Right renal cortex interstitium (tissue), 3 donors: Measurements from ENCODE around the gene FTMT. TPM values are rescaled to one million over a fixed set of nuclear protein-coding genes. Genes with fewer than 3 reads are reported as not detected.
"Not testable (repeated sequence)": the region's sequence is repeated elsewhere in the genome, so short reads cannot be mapped to it uniquely, and the experiment has no call there.

Experiments
- DNase-seq, 3 donors: peaks; one replicate each; pipeline ENCODE4 v3.0.0-alpha.2; 2013; ENCODE audit warnings: low read depth in 3 of 3, low spot score in 2 of 3
- polyA plus RNA-seq, 3 donors: library from polyadenylated mRNA; unstranded; fragments of 120-200 nt; gene quantifications; one replicate each; pipeline ENCODE4 v1.2.1, GENCODE V29; 2013; ENCODE audit not compliant: insufficient read length in 3 of 3

Gene FTMT
- not detected for polyA plus RNA-seq

DNA sequence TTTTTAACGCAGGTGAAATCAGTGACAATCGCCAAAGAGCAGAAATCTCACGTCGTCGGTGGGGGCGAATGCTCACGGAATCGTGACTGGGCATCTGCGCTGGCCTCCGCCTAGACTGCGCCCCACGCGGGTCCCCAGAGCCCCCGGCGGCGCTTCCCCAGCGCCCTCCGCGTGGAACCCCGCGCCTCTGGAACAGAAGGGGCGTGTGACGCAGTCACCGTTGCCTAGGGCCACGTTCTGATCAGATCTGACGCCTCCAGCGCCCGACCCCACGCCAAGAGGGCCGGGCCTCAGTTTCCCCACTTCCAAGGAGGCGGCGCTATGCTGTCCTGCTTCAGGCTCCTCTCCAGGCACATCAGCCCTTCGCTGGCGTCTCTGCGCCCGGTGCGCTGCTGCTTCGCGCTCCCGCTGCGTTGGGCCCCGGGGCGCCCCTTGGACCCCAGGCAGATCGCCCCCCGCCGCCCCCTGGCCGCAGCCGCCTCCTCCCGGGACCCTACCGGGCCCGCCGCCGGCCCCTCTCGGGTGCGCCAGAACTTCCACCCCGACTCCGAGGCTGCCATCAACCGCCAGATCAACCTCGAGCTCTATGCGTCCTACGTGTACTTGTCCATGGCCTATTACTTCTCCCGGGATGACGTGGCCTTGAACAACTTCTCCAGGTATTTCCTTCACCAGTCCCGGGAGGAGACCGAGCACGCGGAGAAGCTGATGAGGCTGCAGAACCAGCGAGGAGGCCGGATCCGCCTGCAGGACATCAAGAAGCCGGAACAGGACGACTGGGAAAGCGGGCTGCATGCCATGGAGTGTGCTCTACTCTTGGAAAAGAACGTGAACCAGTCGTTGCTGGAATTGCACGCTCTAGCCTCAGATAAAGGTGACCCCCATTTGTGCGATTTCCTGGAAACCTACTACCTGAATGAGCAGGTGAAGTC is at the start of gene FTMT:
FTMT (plus strand) TSS at position 240 of the 932 bp plus-strand sequence; CDS start at position 322, 82 bp downstream.
- DNase-seq: no peak

DNA sequence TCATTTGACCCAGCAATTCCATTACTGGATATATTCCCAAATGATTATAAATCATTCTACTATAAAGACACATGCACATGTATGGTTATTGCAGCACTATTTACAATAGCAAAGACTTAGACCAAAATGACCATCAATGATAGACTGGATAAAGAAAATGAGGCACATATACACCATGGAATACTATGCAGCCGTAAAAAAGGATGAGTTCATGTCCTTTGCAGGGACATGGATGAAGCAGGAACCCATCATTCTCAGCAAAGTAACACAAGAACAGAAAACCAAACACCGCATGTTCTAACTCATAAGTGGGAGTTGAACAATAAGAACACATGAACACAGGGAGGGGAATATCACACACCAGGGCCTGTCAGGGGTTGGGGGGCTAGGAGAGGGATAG is 46.4 kb upstream of the FTMT start:
- not testable (repeated sequence) for DNase-seq

DNA sequence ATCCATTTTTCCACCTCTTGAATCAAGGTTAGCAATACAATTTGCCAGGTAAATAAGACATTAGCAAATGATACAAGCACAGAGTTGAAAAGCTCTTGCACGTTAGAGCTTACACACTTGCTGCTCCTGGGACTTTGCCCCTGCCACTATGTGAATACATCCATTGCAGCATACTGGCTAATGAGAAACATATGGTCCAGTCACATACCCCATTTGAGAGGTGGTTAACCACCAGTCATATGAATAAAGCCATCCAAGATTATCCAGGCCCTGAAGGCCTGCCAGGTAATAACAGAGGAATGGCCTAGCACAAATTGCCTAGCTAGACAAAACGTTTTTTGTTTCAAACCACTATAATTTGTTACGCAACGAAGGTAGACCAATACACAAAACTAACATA is 45.8 kb upstream of the FTMT start:
- no peak for DNase-seq

DNA sequence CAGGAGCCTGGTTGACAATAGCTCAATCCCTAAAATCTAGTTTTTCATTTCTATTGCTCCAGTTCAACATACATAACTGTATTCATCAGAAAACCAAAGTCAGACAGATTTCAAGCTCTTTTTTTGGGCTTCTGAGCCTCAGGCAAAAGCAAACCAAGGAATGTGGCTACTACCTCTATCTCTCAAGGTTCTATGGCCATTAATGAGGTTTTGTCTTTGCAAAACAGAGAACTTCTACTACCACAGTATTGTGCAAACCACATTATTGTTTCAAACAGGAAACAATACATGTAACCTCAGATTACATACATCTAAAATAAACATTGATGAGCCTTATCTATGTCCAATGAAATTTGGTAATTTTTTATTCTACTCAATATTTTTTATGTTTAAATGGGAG is 35.5 kb upstream of the FTMT start:
- no peak for DNase-seq

DNA sequence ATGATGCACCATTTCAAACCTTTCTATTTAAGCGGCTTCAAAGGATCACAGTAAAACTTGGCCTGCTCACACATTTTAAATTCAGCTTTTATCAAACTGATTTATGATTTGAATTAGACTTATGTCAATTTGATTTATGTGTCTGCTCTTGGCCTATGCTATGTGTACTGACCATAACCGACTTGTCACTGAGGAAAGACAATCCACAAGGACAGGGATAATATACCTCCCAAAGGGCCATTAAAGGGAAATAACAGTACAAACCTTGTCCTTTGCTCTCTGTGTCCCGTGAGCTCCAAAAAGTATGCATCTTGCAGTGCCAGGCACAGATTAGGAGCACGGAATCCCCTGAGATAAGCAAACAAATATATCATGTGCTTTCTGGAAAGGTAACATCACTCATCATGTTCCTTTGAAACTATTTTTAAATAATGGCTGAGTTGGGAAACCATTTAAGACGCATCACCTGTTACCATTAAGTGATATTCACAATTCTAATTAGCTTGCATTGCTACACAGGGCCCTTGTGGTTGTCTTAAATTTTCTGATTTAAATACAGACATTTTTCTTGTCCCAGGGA is 31.9 kb upstream of the FTMT start:
- peak in 1 of 3 donors; percentile 21 for DNase-seq

DNA sequence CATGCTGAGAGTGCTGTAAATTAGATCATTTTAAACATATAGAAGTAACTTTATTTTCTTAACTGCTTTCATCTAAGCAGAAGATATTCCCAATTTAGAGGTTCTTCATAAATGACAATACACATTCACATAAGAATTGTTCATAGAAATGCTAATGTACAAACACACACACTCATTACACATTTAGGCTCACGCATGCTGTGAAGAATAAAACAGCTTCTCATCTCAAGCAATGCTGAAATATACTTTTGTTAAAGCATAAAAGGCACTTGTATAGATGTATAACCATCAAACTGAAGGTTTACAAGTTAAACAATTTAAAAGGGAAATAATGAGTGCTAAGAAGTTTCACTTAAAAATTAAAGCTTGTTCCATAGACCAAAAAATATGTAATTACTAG is 18.1 kb upstream of the FTMT start:
- no peak for DNase-seq

DNA sequence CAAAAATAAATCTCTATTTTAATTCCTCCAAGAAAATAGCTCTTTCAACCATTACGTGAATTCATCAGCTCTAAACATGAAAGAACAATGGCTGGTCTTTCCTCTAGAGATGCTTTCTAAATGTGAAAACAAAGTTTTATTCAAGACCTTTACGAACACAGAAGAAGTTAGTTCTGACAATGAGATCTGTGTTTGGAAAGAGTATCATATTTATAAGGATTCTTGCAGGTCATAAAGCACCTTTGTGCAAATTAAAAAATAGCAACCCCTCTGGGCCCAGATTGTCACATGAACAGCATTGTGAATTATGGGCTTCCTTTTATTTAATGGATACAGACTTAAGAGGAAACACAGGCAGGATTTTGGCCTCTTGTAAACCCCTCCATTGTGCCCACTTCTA is 17.7 kb upstream of the FTMT start:
- no peak for DNase-seq

DNA sequence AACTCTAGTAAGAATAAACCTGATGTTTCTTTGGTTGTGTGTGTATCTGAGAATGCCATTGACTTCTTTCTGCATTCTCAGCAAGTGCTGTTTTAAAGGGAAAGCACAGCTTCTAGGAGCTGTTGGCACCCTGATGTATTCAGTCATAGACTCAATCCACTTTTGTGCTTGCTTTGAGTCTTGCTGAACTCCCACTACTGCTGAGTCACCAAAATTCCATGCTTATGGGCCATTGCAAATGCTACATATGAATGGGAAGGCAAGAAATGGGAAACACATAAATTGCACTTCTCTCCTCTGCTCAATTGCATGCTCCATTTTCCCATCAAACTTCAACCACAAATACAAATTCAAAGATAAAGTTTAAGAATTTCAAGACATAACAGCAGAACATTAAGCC is 9.8 kb upstream of the FTMT start:
- no peak for DNase-seq

DNA sequence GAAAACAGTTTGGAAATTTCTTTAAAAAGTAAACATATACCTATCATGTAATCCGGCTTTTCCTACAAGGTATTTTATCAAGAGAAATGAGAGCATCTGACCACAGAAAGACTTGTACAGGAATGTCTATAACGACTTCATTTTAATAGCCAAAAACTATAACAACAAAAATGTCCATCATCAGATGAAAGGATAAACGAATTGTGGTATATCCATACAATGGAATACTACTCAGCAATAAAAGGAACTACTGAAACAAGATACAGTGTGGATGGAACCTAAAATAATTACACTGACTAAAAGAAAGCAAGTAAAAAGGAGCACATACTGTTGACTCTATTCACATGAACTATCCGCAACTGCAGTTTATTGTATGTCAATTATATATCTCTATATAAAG is 1.4 kb upstream of the FTMT start:
- no peak for DNase-seq

DNA sequence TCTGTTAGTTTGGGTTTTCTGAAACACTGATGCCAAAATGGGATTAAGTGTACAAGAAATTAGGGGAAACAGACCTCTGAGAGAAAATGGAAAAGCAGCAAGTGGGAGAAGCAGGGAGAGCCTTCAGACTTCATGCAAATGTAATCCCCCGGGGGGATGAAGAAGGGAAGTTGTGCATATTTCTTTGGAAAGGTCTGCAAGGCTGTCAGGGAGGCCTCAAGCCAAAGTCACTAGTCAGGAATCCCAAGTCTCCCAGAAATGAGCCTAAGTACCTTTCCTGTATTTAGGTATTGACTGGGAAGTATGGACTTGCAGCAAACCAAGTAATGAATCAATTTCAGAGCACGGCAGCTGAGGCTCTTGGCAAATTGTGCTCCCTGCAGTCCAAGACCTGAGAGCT is 2.2 kb downstream of the FTMT start:
- DNase-seq: no peak

DNA sequence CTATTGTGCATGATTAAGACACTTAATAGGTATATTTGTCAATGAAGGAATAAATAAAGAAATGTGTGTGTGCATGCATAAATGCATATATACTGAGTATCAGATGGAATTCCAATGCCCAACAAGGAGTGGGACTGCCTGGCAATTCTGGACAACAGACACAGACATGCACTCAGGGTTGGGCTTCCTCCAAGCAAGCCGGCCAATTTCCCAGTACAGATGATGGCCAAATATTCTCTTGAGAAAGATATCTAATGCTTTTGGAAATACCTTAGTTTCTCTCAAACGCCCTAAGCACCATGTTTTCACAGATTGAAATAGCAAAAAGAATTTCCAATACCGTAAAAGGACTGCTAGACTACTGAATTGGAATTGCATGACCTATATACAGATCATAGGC is 11.1 kb downstream of the FTMT start:
- no peak for DNase-seq

DNA sequence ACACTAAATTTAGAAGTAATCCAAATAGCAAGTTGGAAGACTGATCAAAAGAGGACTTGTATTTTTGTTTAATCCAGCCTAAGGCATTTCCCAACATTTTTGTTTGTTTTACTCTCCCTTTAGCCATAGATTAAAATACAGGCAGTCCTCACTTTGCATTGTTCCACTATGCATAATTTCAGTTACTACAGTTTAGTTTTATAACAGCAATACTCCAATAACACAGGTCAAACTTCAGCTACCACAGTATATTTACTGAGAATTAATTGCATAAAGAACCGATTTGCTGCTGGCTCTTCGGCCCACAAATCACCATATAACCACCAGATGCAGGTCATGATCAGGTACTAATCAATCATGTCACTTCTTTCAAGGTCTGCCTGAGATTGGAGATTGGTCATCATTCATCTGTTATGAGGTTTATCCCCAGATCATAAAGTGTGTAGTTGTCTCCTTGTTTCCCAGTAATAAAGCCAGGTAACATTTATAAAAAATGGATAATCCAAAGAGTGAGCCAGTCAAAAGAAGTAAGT is 12.1 kb downstream of the FTMT start:
- no peak for DNase-seq

DNA sequence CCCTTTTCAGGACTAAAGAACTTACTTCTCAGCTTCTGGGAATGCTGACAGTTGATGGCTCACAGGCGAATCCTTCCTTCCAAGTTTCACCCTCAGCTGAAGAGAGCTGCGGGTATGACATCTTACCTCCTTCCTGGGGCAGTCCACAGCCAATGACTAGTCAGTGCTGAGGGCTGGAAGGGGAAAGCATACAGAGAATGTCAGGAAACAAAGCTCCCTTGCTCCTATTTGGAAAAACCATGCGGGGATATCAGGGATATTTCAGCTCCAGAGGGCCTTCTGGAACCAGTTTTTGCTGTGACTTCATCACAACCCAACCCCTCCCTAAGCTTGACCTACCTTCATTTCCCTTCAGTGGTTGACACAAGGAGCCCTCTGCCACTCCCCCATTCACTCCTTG is 15.7 kb downstream of the FTMT start:
- no peak for DNase-seq

DNA sequence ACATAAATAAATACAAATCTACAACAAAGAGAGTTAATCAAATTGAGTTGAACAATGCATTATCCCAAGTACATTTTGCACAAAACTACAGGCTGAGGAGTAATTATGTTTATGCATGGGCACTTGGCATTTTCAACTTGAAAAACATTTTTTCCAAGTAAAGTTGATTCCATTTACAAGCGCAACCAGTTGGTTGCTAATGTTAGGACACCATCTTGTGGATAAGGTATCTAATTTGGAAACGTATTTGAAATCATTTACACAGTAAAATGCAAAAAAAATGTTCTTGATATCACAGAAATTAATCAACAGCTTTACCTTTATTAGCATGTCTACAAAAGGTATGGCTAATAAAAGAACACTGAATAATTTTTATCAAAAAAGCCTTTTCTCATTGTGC is 18.8 kb downstream of the FTMT start:
- DNase-seq: no peak

DNA sequence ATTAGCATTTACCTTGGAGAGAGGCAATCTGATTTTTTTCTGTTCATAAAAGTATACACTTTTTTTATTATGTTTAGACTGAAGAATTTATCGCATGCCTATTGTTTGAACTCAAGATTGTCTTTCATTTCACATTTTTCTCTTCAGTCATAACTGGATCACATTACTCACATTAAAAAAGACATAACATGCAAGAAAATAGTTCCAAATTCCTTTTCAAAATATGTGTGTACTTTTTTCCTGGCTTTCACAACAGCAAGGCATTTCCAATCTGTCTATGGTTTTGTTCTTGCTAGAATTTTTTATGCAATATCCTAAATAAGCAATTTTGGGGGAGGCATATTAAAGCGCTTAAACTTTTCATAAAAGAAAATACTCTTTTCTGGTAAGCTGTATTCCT is 21.2 kb downstream of the FTMT start:
- no peak for DNase-seq

DNA sequence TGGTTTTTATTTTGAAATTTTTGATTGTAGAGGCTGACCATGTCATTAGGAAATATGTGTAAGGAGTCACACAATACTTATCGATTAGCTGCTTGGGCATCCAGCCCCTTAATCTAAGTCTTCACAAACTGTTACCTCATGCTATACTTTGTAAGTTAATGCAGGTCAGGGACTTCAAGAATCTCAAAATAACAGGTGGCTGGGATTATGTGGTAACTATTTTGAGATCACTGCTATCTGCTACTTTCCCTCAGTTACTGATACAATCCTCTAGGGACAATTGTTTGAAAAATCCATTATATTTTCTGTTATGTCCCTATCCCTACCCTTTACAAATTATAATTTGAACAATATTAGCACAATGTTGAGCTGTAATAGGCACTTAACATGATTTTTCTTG is 21.7 kb downstream of the FTMT start:
- DNase-seq: no peak

DNA sequence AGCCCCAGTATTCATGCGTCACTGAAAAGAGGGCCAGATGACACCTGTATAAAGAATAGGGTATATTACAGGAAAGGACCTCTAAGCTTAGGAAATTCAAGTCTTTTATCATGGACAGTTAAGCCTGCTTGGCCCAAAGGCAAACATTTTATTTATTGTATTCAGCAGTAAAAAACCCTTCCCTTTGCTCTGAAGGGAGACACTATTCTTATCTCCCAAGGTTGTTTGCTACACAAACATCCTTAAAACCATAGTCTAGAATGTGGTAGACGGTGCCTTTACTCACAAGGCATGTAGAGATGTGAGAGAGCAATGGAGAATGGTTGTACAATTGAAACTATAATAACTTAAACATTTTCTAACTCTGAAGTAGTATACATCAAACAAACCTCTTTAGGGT is 33.9 kb downstream of the FTMT start:
- DNase-seq: no peak

DNA sequence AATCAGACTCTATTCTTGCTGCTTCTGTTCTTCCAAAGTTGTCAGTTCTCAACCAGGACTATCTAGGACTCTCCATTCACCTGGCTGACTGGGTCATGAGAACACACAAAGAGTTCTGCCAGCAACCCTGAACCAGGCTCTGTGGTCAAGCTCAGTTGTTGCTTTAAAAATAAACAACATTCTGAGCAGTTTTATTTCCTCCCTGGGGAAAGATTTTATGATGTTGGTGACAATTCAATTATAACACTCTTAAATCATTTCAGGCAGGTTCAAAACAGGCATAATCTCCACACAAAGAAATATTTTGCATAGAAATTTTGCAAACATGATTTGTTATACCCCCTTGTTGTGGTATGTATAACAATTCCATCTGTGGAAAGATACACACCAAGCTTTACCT is 36.0 kb downstream of the FTMT start:
- DNase-seq: no peak

DNA sequence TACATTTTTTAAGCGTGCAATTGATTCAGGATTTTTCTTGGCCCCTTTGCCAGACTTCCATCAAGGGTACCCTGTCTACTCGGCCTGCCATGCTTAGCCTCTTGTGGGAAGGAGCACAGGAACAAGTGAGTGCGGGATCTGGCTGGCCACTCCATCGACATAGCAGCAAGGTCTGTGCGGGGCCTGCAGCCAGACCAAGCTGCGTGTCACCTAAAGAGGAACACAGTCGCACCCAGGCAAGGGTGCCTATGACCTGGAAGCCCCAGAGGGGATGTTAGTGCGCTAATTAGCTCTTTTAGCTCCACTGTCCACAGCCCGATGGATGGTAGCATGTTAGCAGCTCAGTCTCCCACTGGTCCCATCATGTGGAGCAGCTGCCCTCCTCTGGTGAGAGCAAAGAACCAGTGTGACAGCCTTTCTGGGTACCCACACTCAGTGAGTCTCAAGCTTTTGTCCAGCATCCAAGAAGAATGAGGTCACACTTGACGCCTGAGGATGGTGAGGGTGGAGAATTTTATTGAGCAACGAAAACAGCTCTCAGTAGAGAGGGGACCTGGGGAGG is 38.7 kb downstream of the FTMT start:
- no peak for DNase-seq

DNA sequence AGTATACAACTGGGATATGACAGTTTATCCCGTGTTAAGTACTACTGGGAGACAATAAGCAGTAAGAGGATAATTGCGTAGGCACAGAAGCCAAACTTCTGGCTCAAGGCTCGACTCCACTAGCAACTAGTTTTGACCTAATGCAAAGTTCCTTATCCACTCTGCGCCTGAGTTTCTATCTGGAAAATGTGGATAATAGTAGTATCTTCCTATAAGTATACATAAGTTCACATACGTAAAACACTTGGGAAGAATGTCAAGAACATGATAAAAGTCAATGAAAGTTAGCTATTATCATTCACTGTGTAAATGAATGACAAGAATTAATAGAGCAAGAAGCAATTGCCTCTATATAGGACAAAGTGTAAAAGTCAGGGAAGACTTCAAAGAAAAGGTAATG is 45.7 kb downstream of the FTMT start:
- DNase-seq: no peak

DNA sequence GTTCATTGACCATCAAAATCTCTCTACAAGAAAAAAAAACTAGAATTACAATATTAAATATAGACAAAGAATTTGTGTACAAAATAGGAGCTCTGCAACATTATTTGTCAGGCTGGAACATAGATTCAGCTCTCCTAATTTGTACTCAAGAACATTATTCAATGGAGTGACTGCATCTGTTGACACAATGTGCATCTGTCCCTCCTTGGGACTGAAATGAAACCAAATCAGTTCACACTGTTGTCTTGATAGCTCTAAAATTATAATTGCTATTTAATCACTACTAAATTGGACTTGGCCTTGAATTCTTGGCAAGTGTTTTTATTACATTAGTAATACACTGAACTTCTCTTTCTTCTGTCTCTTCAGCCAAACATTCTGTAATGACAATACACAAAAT is 47.7 kb downstream of the FTMT start:
- DNase-seq: no peak
